ENCODE results near the gene SENP3. TPM values are rescaled to one million over a fixed set of nuclear protein-coding genes. Genes with fewer than 3 reads are reported as not detected.
"Not testable (repeated sequence)": the region's sequence is repeated elsewhere in the genome, so short reads cannot be mapped to it uniquely, and the experiment has no call there.

The SENP3 gene
- total RNA-seq, 1 donor, result 75.1 TPM

GRCh38 chr17:7589204-7589868, 27.6 kb downstream of the SENP3 start:
- H3K4me3 ChIP-seq (ENCODE audit: low read depth, low read length), result peak overlapping the region; percentile 9
- TF ChIP-seq CTCF (IDR thresholded peaks at IDR 0.05; ENCODE audit: insufficient read depth, low read depth, low read length), result peak; percentile 84
- peak; percentile 83 for DNase-seq (ENCODE audit: low read depth)

- no peak for TF ChIP-seq CTCF (IDR thresholded peaks at IDR 0.05; ENCODE audit: insufficient read depth, low read depth, low read length)
- no peak for DNase-seq (ENCODE audit: low read depth)
- H3K4me3 ChIP-seq (ENCODE audit: low read depth, low read length), result peak within 1 kb of the TSS; percentile 9
These were observed 28.4 kb downstream of the SENP3 start, which contains the start of gene SOX15 for GRCh38 chr17:7589891-7590691. TSS of gene SOX15 (minus strand) at chr17:7590094. CDS start at chr17:7589676, 418 bp downstream.

GRCh38 chr17:7590743-7591142, 29.0 kb downstream of the SENP3 start:
- TF ChIP-seq CTCF (IDR thresholded peaks at IDR 0.05; ENCODE audit: insufficient read depth, low read depth, low read length), result no peak
- H3K4me3 ChIP-seq (ENCODE audit: low read depth, low read length), result no peak overlapping the region

GRCh38 chr17:7591596-7591995, 29.9 kb downstream of the SENP3 start:
- no peak for TF ChIP-seq CTCF (IDR thresholded peaks at IDR 0.05; ENCODE audit: insufficient read depth, low read depth, low read length)
- no peak overlapping the region for H3K4me3 ChIP-seq (ENCODE audit: low read depth, low read length)
- no peak for DNase-seq (ENCODE audit: low read depth)

More at GRCh38 chr17:7590743-7591142, 29.0 kb downstream of the SENP3 start:
- DNase-seq (ENCODE audit: low read depth), result peak; percentile 34

- DNase-seq (ENCODE audit: low read depth), result no peak
- TF ChIP-seq CTCF (IDR thresholded peaks at IDR 0.05; ENCODE audit: insufficient read depth, low read depth, low read length), result no peak
- H3K4me3 ChIP-seq (ENCODE audit: low read depth, low read length), result no peak overlapping the region
These were observed 30.8 kb downstream of the SENP3 start for GRCh38 chr17:7592422-7593021.

GRCh38 chr17:7593296-7593695, 31.6 kb downstream of the SENP3 start:
- no peak overlapping the region for H3K4me3 ChIP-seq (ENCODE audit: low read depth, low read length)
- no peak for DNase-seq (ENCODE audit: low read depth)
- TF ChIP-seq CTCF (IDR thresholded peaks at IDR 0.05; ENCODE audit: insufficient read depth, low read depth, low read length), result no peak

- H3K4me3 ChIP-seq (ENCODE audit: low read depth, low read length); DNase-seq (ENCODE audit: low read depth): not testable (repeated sequence)
These were observed 35.8 kb downstream of the SENP3 start for GRCh38 chr17:7597561-7597960.
